Nephron (organoid): Measurements from ENCODE around the gene ACACA.

Source experiments
- H3K27ac Mint-ChIP-seq, 3 experiments: 2 replicates each; pipeline ENCODE4 v1.8.0; 2020; ENCODE audit warnings: mixed read lengths in 3 of 3, mild to moderate bottlenecking in 2 of 3, moderate library complexity in 1 of 3
- H3K27me3 Mint-ChIP-seq: 2 replicates; pipeline ENCODE4 v1.8.0; 2021; ENCODE audit warnings: low read depth, mild to moderate bottlenecking, moderate library complexity, mixed read lengths
- H3K36me3 Mint-ChIP-seq: 2 replicates; pipeline ENCODE4 v1.8.0; 2020; ENCODE audit warnings: low read depth, mixed read lengths
- H3K4me1 Mint-ChIP-seq: 2 replicates; pipeline ENCODE4 v1.8.0; 2020; ENCODE audit warnings: mixed read lengths
- H3K4me3 Mint-ChIP-seq, 3 experiments: 2 replicates each; pipeline ENCODE4 v1.8.0; 2020; ENCODE audit warnings: mild to moderate bottlenecking in 3 of 3, mixed read lengths in 3 of 3, moderate library complexity in 2 of 3
- H3K9me3 Mint-ChIP-seq: 2 replicates; pipeline ENCODE4 v1.8.0; 2020; ENCODE audit warnings: mixed read lengths
- CTCF ChIP-seq, 3 experiments: fragments of 200-600 bp; sonication (generic); IDR thresholded peaks; one replicate each; pipeline ENCODE4 v1.5.0; 2021; ENCODE audit warnings: antibody characterized with exemption in 3 of 3; ENCODE audit not compliant: unreplicated experiment in 3 of 3

The ACACA gene

GRCh38 chr17:37131669-37132611 lies 274.7 kb downstream of the ACACA start:
- no peaks in the 10 kb centered on the region for H3K9me3 Mint-ChIP-seq
- peaks cover 3% of the 10 kb centered on the region for H3K27me3 Mint-ChIP-seq
- no peak for TF ChIP-seq CTCF (IDR thresholded peaks at IDR 0.05; ENCODE audit: unreplicated experiment in 3 of 3)
- peak overlapping the region; percentile 66 to 90 (median 68) for H3K27ac Mint-ChIP-seq
- H3K36me3 Mint-ChIP-seq = peaks cover 14% of the 10 kb centered on the region
- H3K4me3 Mint-ChIP-seq = peak overlapping the region in 1 of 3 experiments; percentile 5
- H3K4me1 Mint-ChIP-seq = peaks cover 44% of the 10 kb centered on the region

GRCh38 chr17:37130984-37131446 lies 275.6 kb downstream of the ACACA start:
- no peak for TF ChIP-seq CTCF (IDR thresholded peaks at IDR 0.05; ENCODE audit: unreplicated experiment in 3 of 3)
- peaks cover 3% of the 10 kb centered on the region for H3K27me3 Mint-ChIP-seq
- H3K4me3 Mint-ChIP-seq = peak overlapping the region in 2 of 3 experiments; percentile 5 to 6
- H3K36me3 Mint-ChIP-seq = peaks cover 22% of the 10 kb centered on the region
- peaks cover 49% of the 10 kb centered on the region for H3K4me1 Mint-ChIP-seq
- H3K9me3 Mint-ChIP-seq = no peaks in the 10 kb centered on the region
- peak overlapping the region; percentile 66 to 90 (median 68) for H3K27ac Mint-ChIP-seq

- Mint-ChIP-seq H3K4me3 (no peak overlapping the region), H3K4me1 (peaks cover 21% of the 10 kb centered on the region), H3K27ac (peak overlapping the region in 2 of 3 experiments; percentile 59 to 73), H3K9me3 (no peaks in the 10 kb centered on the region), H3K27me3 (no peaks in the 10 kb centered on the region), H3K36me3 (peaks cover 60% of the 10 kb centered on the region)
- TF ChIP-seq CTCF (IDR thresholded peaks at IDR 0.05; ENCODE audit: unreplicated experiment in 3 of 3) = no peak
These were observed 281.8 kb downstream of the ACACA start for GRCh38 chr17:37124821-37125173.

- H3K4me1 Mint-ChIP-seq = peaks cover 21% of the 10 kb centered on the region
- H3K27me3 Mint-ChIP-seq = no peaks in the 10 kb centered on the region
- peak overlapping the region; percentile 59 to 73 (median 64) for H3K27ac Mint-ChIP-seq
- H3K9me3 Mint-ChIP-seq = no peaks in the 10 kb centered on the region
- H3K4me3 Mint-ChIP-seq = no peak overlapping the region
- TF ChIP-seq CTCF (IDR thresholded peaks at IDR 0.05; ENCODE audit: unreplicated experiment in 3 of 3) = no peak
- H3K36me3 Mint-ChIP-seq = peaks cover 59% of the 10 kb centered on the region
These were observed 282.5 kb downstream of the ACACA start for GRCh38 chr17:37123941-37124820.

- no peak for TF ChIP-seq CTCF (IDR thresholded peaks at IDR 0.05; ENCODE audit: unreplicated experiment in 3 of 3)
- Mint-ChIP-seq H3K27me3 (no peaks in the 10 kb centered on the region), H3K9me3 (no peaks in the 10 kb centered on the region), H3K4me3 (no peak overlapping the region), H3K27ac (peak overlapping the region; percentile 55 to 72 (median 59)), H3K36me3 (peaks cover 57% of the 10 kb centered on the region), H3K4me1 (peaks cover 26% of the 10 kb centered on the region)
These were observed 283.2 kb downstream of the ACACA start for GRCh38 chr17:37123386-37123785.
